ENCODE results near the gene PFKFB4. TPM values are rescaled to one million over a fixed set of nuclear protein-coding genes. Genes with fewer than 3 reads are reported as not detected.

Gene PFKFB4
- total RNA-seq, 1 donor from 2014 or later: 18.2 TPM

- no peak for DNase-seq (ENCODE audit: low read depth)
- no peak for FAIRE-seq
- Histone ChIP-seq H3K36me3 (ENCODE audit: control insufficient read depth, insufficient read depth, low read length) (peaks cover 78% of the 10 kb centered on the region), H3K27me3 (ENCODE audit: control insufficient read depth, insufficient read depth, low read length) (no peaks in the 10 kb centered on the region), H3K4me3 (ENCODE audit: low read depth, low read length) (no peak overlapping the region)
- no peak for TF ChIP-seq CTCF (IDR thresholded peaks at IDR 0.05; ENCODE audit: insufficient read depth, low read length, severe bottlenecking)
Measured at GRCh38 chr3:48571938-48572337, 15.3 kb upstream of the PFKFB4 start.

GRCh38 chr3:48569808-48570450 is 13.3 kb upstream of the PFKFB4 start:
- no peak for FAIRE-seq

GRCh38 chr3:48569400-48569799 is 12.8 kb upstream of the PFKFB4 start:
- no peak for TF ChIP-seq CTCF (IDR thresholded peaks at IDR 0.05; ENCODE audit: insufficient read depth, low read length, severe bottlenecking)
- DNase-seq (ENCODE audit: low read depth) (no peak), FAIRE-seq (no peak)
- Histone ChIP-seq H3K4me3 (ENCODE audit: low read depth, low read length) (no peak overlapping the region), H3K27me3 (ENCODE audit: control insufficient read depth, insufficient read depth, low read length) (no peaks in the 10 kb centered on the region), H3K36me3 (ENCODE audit: control insufficient read depth, insufficient read depth, low read length) (peaks cover 73% of the 10 kb centered on the region)

More at GRCh38 chr3:48569808-48570450, 13.3 kb upstream of the PFKFB4 start:
- TF ChIP-seq CTCF (IDR thresholded peaks at IDR 0.05; ENCODE audit: insufficient read depth, low read length, severe bottlenecking): no peak
- DNase-seq (ENCODE audit: low read depth): no peak
- H3K4me3 ChIP-seq (ENCODE audit: low read depth, low read length): no peak overlapping the region
- peaks cover 78% of the 10 kb centered on the region for H3K36me3 ChIP-seq (ENCODE audit: control insufficient read depth, insufficient read depth, low read length)
- H3K27me3 ChIP-seq (ENCODE audit: control insufficient read depth, insufficient read depth, low read length): no peaks in the 10 kb centered on the region

- no peak for TF ChIP-seq CTCF (IDR thresholded peaks at IDR 0.05; ENCODE audit: insufficient read depth, low read length, severe bottlenecking)
- FAIRE-seq: no peak
- DNase-seq (ENCODE audit: low read depth): no peak
- Histone ChIP-seq H3K36me3 (ENCODE audit: control insufficient read depth, insufficient read depth, low read length) (peaks cover 72% of the 10 kb centered on the region), H3K4me3 (ENCODE audit: low read depth, low read length) (no peak overlapping the region), H3K27me3 (ENCODE audit: control insufficient read depth, insufficient read depth, low read length) (no peaks in the 10 kb centered on the region)
Measured at GRCh38 chr3:48568476-48568875, 11.9 kb upstream of the PFKFB4 start.

- Histone ChIP-seq H3K27me3 (ENCODE audit: control insufficient read depth, insufficient read depth, low read length) (no peaks in the 10 kb centered on the region), H3K4me3 (ENCODE audit: low read depth, low read length) (no peak overlapping the region), H3K36me3 (ENCODE audit: control insufficient read depth, insufficient read depth, low read length) (peaks cover 66% of the 10 kb centered on the region)
- no peak for FAIRE-seq
- no peak for DNase-seq (ENCODE audit: low read depth)
- TF ChIP-seq CTCF (IDR thresholded peaks at IDR 0.05; ENCODE audit: insufficient read depth, low read length, severe bottlenecking): no peak
Measured at GRCh38 chr3:48567500-48567899, 10.9 kb upstream of the PFKFB4 start.

GRCh38 chr3:48567090-48567489 is 10.5 kb upstream of the PFKFB4 start:
- Histone ChIP-seq H3K27me3 (ENCODE audit: control insufficient read depth, insufficient read depth, low read length) (no peaks in the 10 kb centered on the region), H3K36me3 (ENCODE audit: control insufficient read depth, insufficient read depth, low read length) (peaks cover 65% of the 10 kb centered on the region), H3K4me3 (ENCODE audit: low read depth, low read length) (no peak overlapping the region)
- FAIRE-seq: peak; percentile 28
- TF ChIP-seq CTCF (IDR thresholded peaks at IDR 0.05; ENCODE audit: insufficient read depth, low read length, severe bottlenecking): no peak
- DNase-seq (ENCODE audit: low read depth): no peak
